IPS-18a (cell line): ENCODE results near the gene TMEM204.

Experiments
- H3K27ac ChIP-seq: one replicate; pipeline ENCODE4 v1.5.1; 2013; ENCODE audit warnings: low read length
- H3K27me3 ChIP-seq: one replicate; pipeline ENCODE4 v1.6.1; 2013; ENCODE audit warnings: mild to moderate bottlenecking, low read length; ENCODE audit not compliant: control insufficient read depth, insufficient read depth
- H3K36me3 ChIP-seq: one replicate; pipeline ENCODE4 v1.6.1; 2013; ENCODE audit warnings: low read depth, low read length; ENCODE audit not compliant: control insufficient read depth
- H3K4me1 ChIP-seq: one replicate; pipeline ENCODE4 v1.6.1; 2013; ENCODE audit warnings: low read depth, low read length; ENCODE audit not compliant: control insufficient read depth
- H3K4me3 ChIP-seq: one replicate; pipeline ENCODE4 v1.5.1; 2013; ENCODE audit warnings: low read length
- H3K9ac ChIP-seq: one replicate; pipeline ENCODE4 v1.6.1; 2013; ENCODE audit warnings: mild to moderate bottlenecking, low read length, moderate library complexity
- H3K9me3 ChIP-seq: one replicate; pipeline ENCODE4 v1.6.1; 2013; ENCODE audit warnings: low read depth, low read length; ENCODE audit not compliant: control insufficient read depth

The TMEM204 gene

GRCh38 chr16:1533443-1533951 is at the start of gene TMEM204:
Gene TMEM204, plus strand, starts transcription at chr16:1533666. Its CDS starts 610 bp downstream, at chr16:1534276.
- Histone ChIP-seq H3K27me3 (no peaks in the 10 kb centered on the region), H3K4me3 (no peak within 1 kb of the TSS), H3K4me1 (no peaks in the 10 kb centered on the region), H3K9ac (no peak within 1 kb of the TSS), H3K36me3 (no peaks in the 10 kb centered on the region), H3K9me3 (no peaks in the 10 kb centered on the region), H3K27ac (no peak within 1 kb of the TSS)

- Histone ChIP-seq H3K36me3 (no peaks in the 10 kb centered on the region), H3K4me3 (no peak overlapping the region), H3K9ac (no peak overlapping the region), H3K27me3 (peaks cover 11% of the 10 kb centered on the region), H3K27ac (no peak overlapping the region), H3K4me1 (no peaks in the 10 kb centered on the region), H3K9me3 (no peaks in the 10 kb centered on the region)
Observed at GRCh38 chr16:1485847-1486496, 47.5 kb upstream of the TMEM204 start.

DNA sequence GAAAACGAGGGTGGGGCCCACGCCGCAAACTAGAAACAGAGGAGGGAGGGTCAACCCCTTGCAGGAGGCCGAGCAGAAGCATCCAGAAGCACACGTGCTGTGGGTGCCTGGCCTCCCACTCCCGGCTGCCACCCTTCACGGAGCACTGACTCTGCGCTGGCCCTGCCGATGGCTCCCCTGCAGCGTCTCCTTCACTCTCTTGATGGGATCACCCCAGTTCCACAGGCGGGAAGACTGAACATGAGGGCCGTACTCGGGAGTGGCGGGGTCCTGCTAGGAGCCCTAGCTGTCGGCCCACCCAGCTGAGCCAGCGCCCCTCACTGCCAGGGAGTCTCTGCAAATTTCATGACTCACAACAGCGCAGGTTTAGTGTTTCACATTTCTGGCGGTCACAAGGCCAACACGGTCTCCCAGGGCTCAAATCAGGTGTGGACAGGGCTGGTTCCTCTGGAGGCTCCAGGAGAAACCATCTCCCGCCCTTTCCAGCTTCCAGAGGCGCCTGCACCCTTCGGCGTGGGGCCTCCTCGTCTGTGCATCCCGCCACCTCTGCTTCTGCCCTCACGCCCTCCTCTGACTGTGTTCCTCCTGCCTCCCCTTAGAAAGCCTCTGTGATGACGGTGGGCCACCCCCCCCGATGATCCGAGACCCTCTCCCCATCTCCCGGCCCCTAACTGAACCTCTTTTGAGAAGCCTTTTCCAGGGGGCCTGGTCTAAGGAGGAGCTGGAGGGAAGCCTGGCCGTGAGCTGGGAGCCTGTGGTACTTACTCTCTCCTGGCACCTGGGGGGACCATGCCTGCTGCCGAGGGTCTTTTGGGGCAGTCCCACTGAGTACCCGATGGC is 46.7 kb upstream of the TMEM204 start:
- Histone ChIP-seq H3K4me3 (no peak overlapping the region), H3K27me3 (peaks cover 11% of the 10 kb centered on the region), H3K36me3 (no peaks in the 10 kb centered on the region), H3K27ac (no peak overlapping the region), H3K9me3 (no peaks in the 10 kb centered on the region), H3K9ac (no peak overlapping the region), H3K4me1 (no peaks in the 10 kb centered on the region)

GRCh38 chr16:1487395-1488053 is 45.9 kb upstream of the TMEM204 start:
- Histone ChIP-seq H3K4me3 (no peak overlapping the region), H3K27ac (no peak overlapping the region), H3K27me3 (peaks cover 11% of the 10 kb centered on the region), H3K4me1 (no peaks in the 10 kb centered on the region), H3K36me3 (no peaks in the 10 kb centered on the region), H3K9ac (no peak overlapping the region), H3K9me3 (no peaks in the 10 kb centered on the region)

DNA sequence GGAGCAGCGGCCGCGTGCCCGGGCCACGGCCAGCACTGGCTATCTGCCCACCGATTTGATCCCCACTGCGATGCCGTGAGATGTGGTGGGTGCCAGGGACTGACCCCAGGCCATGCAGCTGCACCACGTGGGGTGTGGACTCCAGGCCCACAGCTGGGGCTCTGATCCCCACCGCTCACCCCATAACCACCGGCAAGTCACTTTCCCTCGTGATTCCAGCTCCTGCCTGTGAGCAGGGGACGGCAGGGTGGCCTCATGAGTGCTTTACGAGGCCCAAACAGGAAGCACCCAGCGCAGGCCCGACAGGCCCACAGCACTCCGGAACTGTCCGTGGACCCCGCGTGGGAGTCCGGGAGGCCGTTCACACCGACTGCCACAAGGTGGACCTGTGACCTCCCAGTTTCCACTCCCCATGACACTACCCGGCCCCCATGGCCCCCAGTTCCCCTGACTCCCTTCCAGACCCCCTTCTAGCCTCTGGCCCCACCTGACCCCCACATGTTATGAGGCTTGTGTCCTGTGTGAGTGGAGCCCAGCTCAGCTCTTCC is 45.3 kb upstream of the TMEM204 start:
- H3K4me1 ChIP-seq, result no peaks in the 10 kb centered on the region
- H3K9ac ChIP-seq, result no peak overlapping the region
- H3K4me3 ChIP-seq, result no peak overlapping the region
- no peaks in the 10 kb centered on the region for H3K9me3 ChIP-seq
- H3K27me3 ChIP-seq, result peaks cover 11% of the 10 kb centered on the region
- H3K36me3 ChIP-seq, result no peaks in the 10 kb centered on the region
- H3K27ac ChIP-seq, result no peak overlapping the region

DNA sequence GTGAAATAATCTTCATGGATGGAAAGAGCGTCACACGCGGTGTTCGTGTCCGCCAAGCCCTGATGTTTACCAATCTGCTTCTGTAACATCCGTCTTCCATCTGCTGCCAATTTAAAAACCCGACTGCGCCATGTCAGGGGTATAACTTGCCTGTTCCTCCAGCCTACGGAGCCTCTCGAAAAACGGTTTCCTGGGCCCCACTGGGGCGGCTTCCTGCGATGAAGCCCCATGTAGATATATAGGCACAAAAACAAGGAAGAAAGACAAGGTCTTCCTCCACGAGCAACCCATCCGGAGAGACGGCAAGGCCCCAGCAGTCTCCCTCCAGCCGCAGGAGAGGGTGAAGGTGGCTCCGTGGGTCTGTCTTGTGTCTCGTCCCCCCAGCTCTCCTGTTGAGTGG is 44.8 kb upstream of the TMEM204 start, which contains the start of gene PTX4:
Gene PTX4 (minus strand): TSS at position 326 of the 400 bp plus-strand sequence. CDS start 35 bp downstream, at position 291.
- H3K27me3 ChIP-seq, result peaks cover 6% of the 10 kb centered on the region
- H3K4me3 ChIP-seq, result no peak within 1 kb of the TSS
- no peak within 1 kb of the TSS for H3K27ac ChIP-seq
- H3K4me1 ChIP-seq, result no peaks in the 10 kb centered on the region
- H3K9ac ChIP-seq, result no peak within 1 kb of the TSS
- no peaks in the 10 kb centered on the region for H3K36me3 ChIP-seq
- no peaks in the 10 kb centered on the region for H3K9me3 ChIP-seq

GRCh38 chr16:1489077-1489476 is 44.4 kb upstream of the TMEM204 start:
- Histone ChIP-seq H3K9ac (no peak overlapping the region), H3K4me1 (no peaks in the 10 kb centered on the region), H3K27me3 (peaks cover 1% of the 10 kb centered on the region), H3K27ac (no peak overlapping the region), H3K36me3 (no peaks in the 10 kb centered on the region), H3K4me3 (no peak overlapping the region), H3K9me3 (no peaks in the 10 kb centered on the region)

GRCh38 chr16:1491327-1491726 is 42.1 kb upstream of the TMEM204 start:
- Histone ChIP-seq H3K36me3 (peaks cover 9% of the 10 kb centered on the region), H3K9ac (no peak overlapping the region), H3K4me1 (no peaks in the 10 kb centered on the region), H3K27ac (no peak overlapping the region), H3K27me3 (no peaks in the 10 kb centered on the region), H3K9me3 (no peaks in the 10 kb centered on the region), H3K4me3 (no peak overlapping the region)

DNA sequence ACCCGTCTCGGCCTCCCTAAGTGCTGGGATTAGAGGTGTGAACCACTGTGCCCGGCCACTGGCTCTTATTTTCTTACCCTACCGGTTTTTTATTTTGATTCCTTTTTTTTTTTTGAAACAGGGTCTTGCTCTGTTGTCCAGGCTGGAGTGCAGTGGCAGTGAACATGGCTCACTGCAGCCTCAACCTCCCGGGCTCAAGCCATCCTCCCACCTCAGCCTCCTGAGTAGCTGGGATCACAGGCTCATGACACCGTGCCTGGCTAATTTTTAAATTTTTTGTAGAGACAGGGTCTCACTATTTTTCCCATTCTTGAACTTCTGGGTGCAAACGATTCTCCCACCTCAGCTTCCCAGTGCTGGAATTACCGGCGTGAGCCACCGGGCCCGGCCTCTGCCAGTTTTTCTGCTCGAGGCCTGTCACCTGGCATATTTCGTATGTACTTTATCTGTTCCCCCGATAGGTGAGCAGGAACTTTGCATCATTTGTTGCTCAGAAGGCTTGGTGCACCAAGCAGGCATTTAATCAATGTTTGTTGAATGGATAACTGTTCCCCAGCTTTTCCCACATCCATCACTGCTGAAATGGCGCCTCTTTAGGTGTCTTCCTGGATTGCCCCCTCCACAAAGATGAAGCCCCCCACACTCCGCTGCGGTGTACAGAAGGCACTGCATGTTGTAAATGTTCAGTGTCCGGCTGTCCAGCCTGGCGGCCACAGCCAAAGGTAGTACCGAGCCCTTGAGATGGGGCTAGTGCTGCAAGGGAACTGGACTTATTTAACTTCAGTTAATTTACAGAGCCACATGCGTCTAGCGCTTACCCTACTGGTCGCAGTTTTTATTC is 41.2 kb upstream of the TMEM204 start:
- Histone ChIP-seq H3K9ac (peak overlapping the region; percentile 83), H3K27ac (no peak overlapping the region), H3K9me3 (no peaks in the 10 kb centered on the region), H3K36me3 (peaks cover 9% of the 10 kb centered on the region), H3K27me3 (no peaks in the 10 kb centered on the region), H3K4me3 (peak overlapping the region; percentile 84), H3K4me1 (no peaks in the 10 kb centered on the region)

- no peaks in the 10 kb centered on the region for H3K4me1 ChIP-seq
- peak within 1 kb of the TSS; percentile 83 for H3K9ac ChIP-seq
- H3K4me3 ChIP-seq, result peak within 1 kb of the TSS; percentile 84
- H3K27ac ChIP-seq, result peak within 1 kb of the TSS; percentile 75
- peaks cover 16% of the 10 kb centered on the region for H3K36me3 ChIP-seq
- no peaks in the 10 kb centered on the region for H3K27me3 ChIP-seq
- no peaks in the 10 kb centered on the region for H3K9me3 ChIP-seq
Observed at GRCh38 chr16:1492923-1493745, 40.3 kb upstream of the TMEM204 start, which contains the start of gene TELO2. Gene TELO2, plus strand, starts transcription at chr16:1493360. Its CDS starts 922 bp downstream, at chr16:1494282.
